ENCODE measurements around the gene OR4K17. TPM values are rescaled to one million over a fixed set of nuclear protein-coding genes. Genes with fewer than 3 reads are reported as not detected.

OR4K17 gene
- total and polyA plus RNA-seq, 2 experiments from 2014 or later = not detected

- no peaks in the 10 kb centered on the region for H4K20me1 ChIP-seq (ENCODE audit: insufficient read depth, poor library complexity, severe bottlenecking)
- 77% methylated on average over 3 of the region's 3 CpGs for WGBS (ENCODE audit: low lambda C conversion rate, missing lambda C conversion rate)
- no peak for DNase-seq (ENCODE audit: low spot score)
- no peaks in the 10 kb centered on the region for H3K79me2 ChIP-seq
- no peak overlapping the region for H3K4me3 ChIP-seq
- H3K4me1 ChIP-seq (ENCODE audit: insufficient read depth) = no peaks in the 10 kb centered on the region
- no peaks in the 10 kb centered on the region for H3K9me2 ChIP-seq (replicated peaks; ENCODE audit: insufficient read depth)
- no peaks in the 10 kb centered on the region for H3K27me3 ChIP-seq
- no peak overlapping the region for H3K27ac ChIP-seq
- H3K9me3 ChIP-seq (ENCODE audit: low read depth) = no peaks in the 10 kb centered on the region
- no peak for TF ChIP-seq EZH2phosphoT487 (IDR thresholded peaks at IDR 0.05; ENCODE audit: low read depth, severe bottlenecking, unreplicated experiment)
- TF ChIP-seq, protein P1, sequence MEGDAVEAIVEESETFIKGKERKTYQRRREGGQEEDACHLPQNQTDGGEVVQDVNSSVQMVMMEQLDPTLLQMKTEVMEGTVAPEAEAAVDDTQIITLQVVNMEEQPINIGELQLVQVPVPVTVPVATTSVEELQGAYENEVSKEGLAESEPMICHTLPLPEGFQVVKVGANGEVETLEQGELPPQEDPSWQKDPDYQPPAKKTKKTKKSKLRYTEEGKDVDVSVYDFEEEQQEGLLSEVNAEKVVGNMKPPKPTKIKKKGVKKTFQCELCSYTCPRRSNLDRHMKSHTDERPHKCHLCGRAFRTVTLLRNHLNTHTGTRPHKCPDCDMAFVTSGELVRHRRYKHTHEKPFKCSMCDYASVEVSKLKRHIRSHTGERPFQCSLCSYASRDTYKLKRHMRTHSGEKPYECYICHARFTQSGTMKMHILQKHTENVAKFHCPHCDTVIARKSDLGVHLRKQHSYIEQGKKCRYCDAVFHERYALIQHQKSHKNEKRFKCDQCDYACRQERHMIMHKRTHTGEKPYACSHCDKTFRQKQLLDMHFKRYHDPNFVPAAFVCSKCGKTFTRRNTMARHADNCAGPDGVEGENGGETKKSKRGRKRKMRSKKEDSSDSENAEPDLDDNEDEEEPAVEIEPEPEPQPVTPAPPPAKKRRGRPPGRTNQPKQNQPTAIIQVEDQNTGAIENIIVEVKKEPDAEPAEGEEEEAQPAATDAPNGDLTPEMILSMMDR (IDR thresholded peaks at IDR 0.05; ENCODE audit: poor library complexity) = no peak
- no peak for TF ChIP-seq EZH2 (IDR thresholded peaks at IDR 0.05; ENCODE audit: borderline replicate concordance)
- no peak overlapping the region for H3K4me2 ChIP-seq
- no peaks in the 10 kb centered on the region for H3K36me3 ChIP-seq (replicated peaks; ENCODE audit: insufficient read depth, low read depth)
- no peak overlapping the region for H2AFZ ChIP-seq
Measured at GRCh38 chr14:20112321-20112720, 1.8 kb downstream of the OR4K17 start.

DNA sequence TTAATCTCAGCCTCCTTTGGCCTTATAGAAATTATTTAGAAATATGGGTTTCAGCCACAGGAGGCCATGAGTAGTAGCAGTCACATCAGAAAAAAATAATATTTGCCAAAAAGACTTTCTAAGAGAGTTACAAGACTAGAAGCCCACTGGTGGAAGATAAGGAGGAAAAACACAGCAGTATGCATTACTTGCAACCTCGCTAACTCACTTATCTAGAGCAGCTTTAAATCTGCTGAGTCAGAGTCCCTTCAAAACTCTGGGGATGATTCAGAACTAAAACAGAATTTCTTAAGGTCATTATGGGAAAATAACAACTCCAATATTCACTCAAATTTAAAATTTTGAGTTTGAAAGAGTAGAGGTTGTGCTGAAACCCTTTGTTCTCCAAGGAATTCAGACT lies 6.2 kb downstream of the OR4K17 start:
- H3K9me2 ChIP-seq (replicated peaks; ENCODE audit: insufficient read depth) = no peaks in the 10 kb centered on the region

DNA sequence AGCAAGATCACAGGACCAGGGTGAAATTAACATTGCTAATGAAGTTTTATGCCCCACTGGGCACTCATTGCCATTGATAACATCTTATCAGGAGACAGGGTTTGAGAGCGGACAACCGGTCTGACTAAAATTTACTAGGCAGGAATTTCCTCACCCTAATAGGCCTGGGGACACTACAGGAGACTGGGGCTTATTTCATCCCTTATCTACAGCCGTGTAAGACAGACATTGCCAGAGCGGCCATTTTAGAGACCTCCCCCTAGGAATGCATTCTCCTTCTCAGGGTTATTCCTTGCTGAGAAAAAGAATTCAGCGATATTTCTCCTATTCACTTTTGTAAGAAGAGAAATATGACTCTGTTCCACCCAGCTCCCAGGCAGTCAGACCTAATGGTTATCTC lies 8.3 kb downstream of the OR4K17 start:
- H3K4me2 ChIP-seq = no peak overlapping the region
- no peaks in the 10 kb centered on the region for H3K9me3 ChIP-seq (ENCODE audit: low read depth)
- H3K27me3 ChIP-seq = no peaks in the 10 kb centered on the region
- no peaks in the 10 kb centered on the region for H3K79me2 ChIP-seq
- H3K4me1 ChIP-seq (ENCODE audit: insufficient read depth) = no peaks in the 10 kb centered on the region
- H3K36me3 ChIP-seq (replicated peaks; ENCODE audit: insufficient read depth, low read depth) = no peaks in the 10 kb centered on the region
- no peak overlapping the region for H3K4me3 ChIP-seq
- no peak overlapping the region for H2AFZ ChIP-seq
- no peaks in the 10 kb centered on the region for H4K20me1 ChIP-seq (ENCODE audit: insufficient read depth, poor library complexity, severe bottlenecking)
- no peak overlapping the region for H3K27ac ChIP-seq
- H3K9me2 ChIP-seq (replicated peaks; ENCODE audit: insufficient read depth) = no peaks in the 10 kb centered on the region
- no peak for TF ChIP-seq EZH2phosphoT487 (IDR thresholded peaks at IDR 0.05; ENCODE audit: low read depth, severe bottlenecking, unreplicated experiment)
- TF ChIP-seq EZH2 (IDR thresholded peaks at IDR 0.05; ENCODE audit: borderline replicate concordance) = no peak
- TF ChIP-seq, protein P1 (IDR thresholded peaks at IDR 0.05; ENCODE audit: poor library complexity) = no peak
- 79% methylated on average over 5 of the region's 5 CpGs for WGBS (ENCODE audit: low lambda C conversion rate, missing lambda C conversion rate)
- DNase-seq (ENCODE audit: low spot score) = no peak

More for the DNA sequence above, 6.2 kb downstream of the OR4K17 start:
- H3K4me1 ChIP-seq (ENCODE audit: insufficient read depth) = no peaks in the 10 kb centered on the region
- H3K4me2 ChIP-seq = no peak overlapping the region
- no peak overlapping the region for H3K4me3 ChIP-seq
- no peaks in the 10 kb centered on the region for H3K36me3 ChIP-seq (replicated peaks; ENCODE audit: insufficient read depth, low read depth)
- no peak for DNase-seq (ENCODE audit: low spot score)
- H3K27me3 ChIP-seq = no peaks in the 10 kb centered on the region
- no peaks in the 10 kb centered on the region for H4K20me1 ChIP-seq (ENCODE audit: insufficient read depth, poor library complexity, severe bottlenecking)
- WGBS (ENCODE audit: low lambda C conversion rate, missing lambda C conversion rate) = 48% methylated on average over 1 of the region's 1 CpG
- no peak overlapping the region for H3K27ac ChIP-seq
- H2AFZ ChIP-seq = no peak overlapping the region
- no peaks in the 10 kb centered on the region for H3K79me2 ChIP-seq
- TF ChIP-seq, protein P1 (IDR thresholded peaks at IDR 0.05; ENCODE audit: poor library complexity) = no peak
- TF ChIP-seq EZH2 (IDR thresholded peaks at IDR 0.05; ENCODE audit: borderline replicate concordance) = no peak
- TF ChIP-seq EZH2phosphoT487 (IDR thresholded peaks at IDR 0.05; ENCODE audit: low read depth, severe bottlenecking, unreplicated experiment) = no peak
- no peaks in the 10 kb centered on the region for H3K9me3 ChIP-seq (ENCODE audit: low read depth)

- H3K4me2 ChIP-seq = no peak within 1 kb of the TSS
- no peak for TF ChIP-seq EZH2 (IDR thresholded peaks at IDR 0.05; ENCODE audit: borderline replicate concordance)
- TF ChIP-seq, protein P1 (IDR thresholded peaks at IDR 0.05; ENCODE audit: poor library complexity) = no peak
- TF ChIP-seq EZH2phosphoT487 (IDR thresholded peaks at IDR 0.05; ENCODE audit: low read depth, severe bottlenecking, unreplicated experiment) = no peak
- no peaks in the 10 kb centered on the region for H3K27me3 ChIP-seq
- no peak within 1 kb of the TSS for H3K27ac ChIP-seq
- 69% methylated on average over 2 of the region's 2 CpGs for WGBS (ENCODE audit: low lambda C conversion rate, missing lambda C conversion rate)
- H3K4me3 ChIP-seq = no peak within 1 kb of the TSS
- H3K36me3 ChIP-seq (replicated peaks; ENCODE audit: insufficient read depth, low read depth) = no peaks in the 10 kb centered on the region
- no peak for DNase-seq (ENCODE audit: low spot score)
- no peaks in the 10 kb centered on the region for H3K4me1 ChIP-seq (ENCODE audit: insufficient read depth)
- peaks cover 9% of the 10 kb centered on the region for H3K9me3 ChIP-seq (ENCODE audit: low read depth)
- no peaks in the 10 kb centered on the region for H3K9me2 ChIP-seq (replicated peaks; ENCODE audit: insufficient read depth)
- H4K20me1 ChIP-seq (ENCODE audit: insufficient read depth, poor library complexity, severe bottlenecking) = no peaks in the 10 kb centered on the region
- no peaks in the 10 kb centered on the region for H3K79me2 ChIP-seq
- no peak within 1 kb of the TSS for H2AFZ ChIP-seq
Measured at GRCh38 chr14:20138520-20138919, 28.0 kb downstream of the OR4K17 start, which contains the start of gene OR4N5. OR4N5 (plus strand) TSS chr14:20138820; CDS start chr14:20143736, 4,916 bp downstream.
